WI38 (cell line): ENCODE results near the gene MRPL20.

Experiments used
- H3K4me3 ChIP-seq: 2 replicates; pipeline ENCODE4 v1.5.1; 2011; ENCODE audit warnings: low read depth, mild to moderate bottlenecking, control low read depth, low read length
- CTCF ChIP-seq: IDR thresholded peaks from 2 replicates; pipeline ENCODE4 v1.5.1; 2012; ENCODE audit warnings: low read depth, mild to moderate bottlenecking, control low read depth, low read length

MRPL20 gene

GRCh38 chr1:1426496-1427105 lies 19.5 kb upstream of the MRPL20 start:
- no peak for TF ChIP-seq CTCF
- H3K4me3 ChIP-seq: no peak overlapping the region

- no peak for TF ChIP-seq CTCF
- no peak overlapping the region for H3K4me3 ChIP-seq
Observed at GRCh38 chr1:1425753-1426495, 18.8 kb upstream of the MRPL20 start.

- no peak for TF ChIP-seq CTCF
- no peak overlapping the region for H3K4me3 ChIP-seq
Observed at GRCh38 chr1:1425426-1425752, 18.3 kb upstream of the MRPL20 start.

GRCh38 chr1:1424707-1425106 lies 17.6 kb upstream of the MRPL20 start:
- H3K4me3 ChIP-seq: no peak overlapping the region
- no peak for TF ChIP-seq CTCF

- TF ChIP-seq CTCF: no peak
- H3K4me3 ChIP-seq: no peak overlapping the region
Observed at GRCh38 chr1:1423245-1423597, 16.1 kb upstream of the MRPL20 start.

- TF ChIP-seq CTCF: no peak
- H3K4me3 ChIP-seq: no peak overlapping the region
Observed at GRCh38 chr1:1422465-1423244, 15.6 kb upstream of the MRPL20 start.

- TF ChIP-seq CTCF: no peak
- no peak overlapping the region for H3K4me3 ChIP-seq
Observed at GRCh38 chr1:1421907-1422464, 14.9 kb upstream of the MRPL20 start.
